ENCODE measurements around the gene CPT1B. TPM values are rescaled to one million over a fixed set of nuclear protein-coding genes. Genes with fewer than 3 reads are reported as not detected.
"Not testable (repeated sequence)": the region's sequence is repeated elsewhere in the genome, so short reads cannot be mapped to it uniquely, and the experiment has no call there.

The CPT1B gene
- total RNA-seq, 1 donor from 2014 or later, result 5.2 TPM

- DNase-seq (ENCODE audit: low read depth in 2 of 2), result no peak
Observed at GRCh38 chr22:50547263-50547985, 30.8 kb downstream of the CPT1B start.

DNA sequence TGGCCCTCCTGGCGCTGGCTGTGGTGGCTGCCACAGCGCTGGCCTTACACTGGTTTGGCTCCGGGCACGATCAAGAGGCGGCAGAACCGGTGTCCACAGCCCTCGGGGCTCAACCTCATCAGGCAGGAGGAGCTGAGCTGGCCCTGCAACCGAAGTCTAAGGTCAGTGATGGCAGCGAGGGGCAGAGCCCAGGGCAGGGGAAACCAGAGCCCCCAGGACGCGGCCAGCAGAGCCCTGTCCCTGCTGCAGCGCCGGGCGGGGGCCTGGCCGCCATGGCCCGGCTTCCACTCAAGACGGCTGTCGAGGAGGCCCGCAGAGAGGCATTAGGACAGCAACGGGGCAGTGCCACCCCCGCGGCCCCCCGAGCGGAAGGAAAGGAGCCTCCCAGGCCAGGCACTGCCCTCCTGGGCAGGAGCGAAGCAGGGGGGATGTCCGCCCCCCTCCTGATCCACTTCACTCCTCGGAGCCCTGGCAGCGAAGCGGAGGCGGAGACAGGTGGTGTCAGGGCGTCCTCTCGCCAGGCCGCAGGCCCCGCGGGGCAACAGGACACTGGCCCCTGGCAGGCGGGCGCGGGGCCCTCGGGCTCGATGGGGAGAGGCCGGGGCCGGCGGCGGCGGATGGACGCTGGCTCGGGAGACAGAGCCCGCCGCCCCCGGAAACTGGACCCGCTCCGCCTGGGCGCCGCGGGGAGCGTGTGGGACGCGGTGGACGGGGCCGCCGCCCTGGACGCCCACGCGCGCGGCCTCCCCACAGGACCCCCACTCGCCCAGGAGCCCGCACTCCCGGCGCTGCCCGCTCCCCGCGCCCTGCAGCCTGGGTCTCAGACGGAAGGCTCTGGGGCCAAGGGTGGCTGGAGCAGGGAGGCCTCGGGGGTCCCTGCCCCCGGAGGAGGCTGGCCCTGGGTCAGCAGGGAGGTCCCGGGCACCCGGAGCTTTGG, 31.6 kb downstream of the CPT1B start:
- DNase-seq (ENCODE audit: low read depth in 2 of 2), result no peak

DNA sequence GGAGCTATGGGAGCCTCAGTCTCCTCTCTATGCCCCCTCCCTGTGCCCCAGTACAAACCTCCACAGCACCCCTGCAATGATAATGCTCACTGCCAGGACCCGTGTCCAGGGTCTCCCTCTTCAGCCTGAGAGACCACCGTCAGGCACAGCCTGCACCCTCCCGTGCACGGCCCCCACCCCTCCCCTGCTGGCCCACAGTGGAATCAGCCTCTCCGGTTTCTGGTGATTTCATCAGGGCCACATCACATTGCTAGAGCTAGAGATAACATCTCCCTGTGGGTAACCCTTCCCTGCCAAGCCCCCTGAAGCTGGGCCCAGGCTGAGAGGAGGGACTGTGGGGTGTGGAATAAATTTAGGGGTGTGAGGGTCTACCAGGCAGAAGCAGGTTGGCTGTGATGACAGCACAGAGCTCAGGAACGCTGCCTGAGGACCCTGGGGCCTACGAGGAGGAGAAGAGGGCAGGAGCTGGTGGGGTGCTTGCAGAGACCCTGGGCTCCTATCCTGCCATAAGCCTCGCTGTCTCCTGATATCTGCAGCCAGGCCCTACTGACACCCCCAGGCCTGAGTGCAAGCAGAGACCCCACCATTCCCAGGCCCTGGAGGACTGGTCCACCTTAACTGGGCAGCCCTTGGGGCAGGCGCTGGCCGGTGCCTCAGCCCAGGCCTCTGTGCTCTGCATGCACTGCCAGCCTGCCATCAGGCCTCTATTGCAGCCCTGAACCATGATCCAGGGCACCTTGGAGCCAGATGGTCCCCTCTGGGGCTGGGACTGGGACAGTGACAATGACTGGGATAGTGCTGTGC, 32.5 kb downstream of the CPT1B start, which contains the start of gene KLHDC7B:
Gene KLHDC7B, plus strand, starts transcription at position 378 of the 804 bp plus-strand sequence. Its CDS starts 345 bp downstream, at position 723.
- no peak for DNase-seq (ENCODE audit: low read depth in 2 of 2)

GRCh38 chr22:50544746-50545253, 33.4 kb downstream of the CPT1B start:
- no peak for DNase-seq (ENCODE audit: low read depth in 2 of 2)

DNA sequence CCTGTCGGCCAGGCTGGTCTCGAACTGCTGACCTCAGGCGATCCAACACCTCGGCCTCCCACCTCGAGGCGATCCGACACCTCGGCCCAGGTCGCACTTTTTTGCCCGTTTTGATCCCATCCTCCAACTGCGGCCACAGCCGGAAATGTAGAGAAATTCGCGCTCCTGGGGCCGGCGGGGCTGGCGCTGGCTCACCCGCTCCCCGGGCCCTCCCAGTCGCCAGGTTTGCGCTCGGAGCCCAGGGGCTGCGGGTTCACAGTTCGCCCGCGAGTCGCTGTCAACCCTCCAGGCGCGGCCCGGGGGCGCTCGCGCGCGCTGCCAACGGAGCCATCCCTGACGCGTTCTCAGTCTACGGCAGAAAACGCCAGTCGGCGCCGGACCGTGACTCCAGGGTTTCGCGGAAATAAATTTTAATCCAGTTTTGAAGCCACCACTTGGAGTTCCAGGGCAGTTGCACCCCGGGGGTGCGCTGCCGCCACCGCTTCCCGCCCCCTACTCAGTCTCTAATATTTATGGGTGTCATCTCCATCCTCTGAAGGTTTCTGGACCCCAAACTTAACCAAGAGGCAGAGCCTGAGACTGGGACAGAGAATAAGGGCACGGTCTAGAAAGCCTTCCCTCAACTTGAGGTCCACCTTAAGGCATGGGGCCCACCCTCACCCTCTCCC, 34.0 kb downstream of the CPT1B start:
- peak; percentile 64 to 79 for DNase-seq (ENCODE audit: low read depth in 2 of 2)

- no peak for DNase-seq (ENCODE audit: low read depth in 2 of 2)
Observed at GRCh38 chr22:50542416-50542927, 35.8 kb downstream of the CPT1B start.

GRCh38 chr22:50541667-50542026, 36.6 kb downstream of the CPT1B start:
- DNase-seq (ENCODE audit: low read depth in 2 of 2), result peak in 1 of 2 donors; percentile 66

- no peak for DNase-seq (ENCODE audit: low read depth in 2 of 2)
Observed at GRCh38 chr22:50540381-50540780, 37.8 kb downstream of the CPT1B start.

- DNase-seq (ENCODE audit: low read depth in 2 of 2), result no peak
Observed at GRCh38 chr22:50537765-50538164, 40.5 kb downstream of the CPT1B start.

DNA sequence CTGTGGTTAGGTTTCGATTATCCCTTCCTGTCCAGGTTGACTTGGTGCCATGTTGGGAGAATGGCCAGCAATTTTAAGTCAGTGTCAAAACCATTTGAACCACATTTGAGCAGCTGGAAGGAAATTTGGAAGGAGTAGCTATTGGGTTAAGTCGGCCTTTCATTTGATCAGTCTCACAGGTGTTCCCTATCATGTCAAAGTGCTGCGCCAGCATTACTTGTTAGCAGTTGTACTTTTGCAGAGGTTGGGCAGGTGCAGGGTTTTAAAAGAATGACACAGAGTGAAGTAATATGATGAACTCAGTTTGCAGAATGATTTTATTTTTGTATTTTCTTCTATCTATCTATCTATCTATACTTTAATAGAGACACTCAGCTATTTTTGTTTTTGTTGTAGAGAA, 42.0 kb downstream of the CPT1B start:
- DNase-seq (ENCODE audit: low read depth in 2 of 2), result no peak

- DNase-seq (ENCODE audit: low read depth in 2 of 2), result no peak
Observed at GRCh38 chr22:50535113-50535512, 43.1 kb downstream of the CPT1B start.

GRCh38 chr22:50533856-50534711, 44.1 kb downstream of the CPT1B start:
- DNase-seq (ENCODE audit: low read depth in 2 of 2), result not testable (repeated sequence)

DNA sequence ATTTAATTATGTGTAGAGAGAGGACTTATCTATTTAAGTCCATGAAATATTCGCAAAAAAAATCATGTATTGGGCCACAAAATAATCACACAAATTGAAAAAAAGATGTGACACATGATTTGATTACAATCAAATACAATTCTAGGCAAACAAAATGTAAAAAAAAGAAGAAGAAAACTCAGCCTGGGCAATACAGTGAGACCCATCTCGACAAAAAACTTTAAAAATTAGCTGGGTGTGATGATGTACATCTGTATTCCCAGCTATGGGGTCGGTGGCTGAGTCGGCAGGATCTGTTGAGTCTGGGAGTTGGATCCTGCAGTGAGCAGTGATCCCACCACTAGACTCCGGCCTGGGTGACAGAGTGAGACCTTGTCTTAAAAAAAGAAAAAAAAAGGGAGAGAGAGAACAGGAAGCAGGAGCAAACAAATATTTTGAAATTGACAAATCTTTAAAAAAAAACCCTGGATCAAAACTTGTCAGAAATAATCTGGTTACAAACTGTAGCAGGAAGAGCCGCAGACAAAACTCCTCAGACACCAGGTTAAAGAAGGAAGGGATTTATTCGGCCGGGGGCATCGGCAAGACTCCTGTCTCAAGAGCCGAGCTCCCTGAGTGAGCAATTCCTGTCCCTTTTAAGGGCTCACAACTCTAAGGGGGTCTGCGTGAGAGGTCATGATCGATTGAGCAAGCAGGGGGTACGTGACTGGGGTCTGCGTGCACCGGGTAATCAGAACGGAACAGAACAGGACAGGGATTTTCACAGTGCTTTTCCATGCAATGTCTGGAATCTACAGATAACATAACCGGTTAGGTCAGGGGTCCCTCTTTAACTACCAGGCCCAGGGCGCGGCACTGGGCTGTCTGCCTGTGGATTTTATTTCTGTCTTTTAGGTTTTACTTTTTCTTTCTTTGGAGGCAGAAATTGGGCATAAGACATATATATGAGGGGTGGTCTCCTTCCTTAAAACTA, 45.1 kb downstream of the CPT1B start:
- no peak for DNase-seq (ENCODE audit: low read depth in 2 of 2)

- DNase-seq (ENCODE audit: low read depth in 2 of 2), result peak; percentile 77 to 91
Observed at GRCh38 chr22:50531962-50532674, 46.1 kb downstream of the CPT1B start.

GRCh38 chr22:50531546-50531961, 46.7 kb downstream of the CPT1B start:
- DNase-seq (ENCODE audit: low read depth in 2 of 2), result peak in 1 of 2 donors; percentile 58

- DNase-seq (ENCODE audit: low read depth in 2 of 2), result peak; percentile 57 to 78
Observed at GRCh38 chr22:50530877-50531545, 47.2 kb downstream of the CPT1B start.

DNA sequence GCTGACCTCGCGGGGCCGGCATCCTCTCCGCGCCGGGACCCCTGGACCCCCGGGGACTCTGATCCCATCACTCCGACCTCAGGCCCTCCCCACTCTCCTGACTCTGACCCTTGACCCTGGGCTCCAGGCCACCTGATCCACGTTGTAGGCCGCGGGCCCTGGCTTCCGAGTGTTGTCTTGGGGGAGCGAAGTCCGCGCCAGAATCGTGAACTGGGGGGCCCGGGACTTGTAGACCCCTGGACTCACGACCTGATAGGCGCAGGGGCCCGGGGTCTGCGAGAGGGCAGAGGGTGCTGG, 47.7 kb downstream of the CPT1B start:
- no peak for DNase-seq (ENCODE audit: low read depth in 2 of 2)

Data from lung microvascular endothelial cell (primary cell).